ENCODE data around the gene DGKG.

Gene DGKG

DNA sequence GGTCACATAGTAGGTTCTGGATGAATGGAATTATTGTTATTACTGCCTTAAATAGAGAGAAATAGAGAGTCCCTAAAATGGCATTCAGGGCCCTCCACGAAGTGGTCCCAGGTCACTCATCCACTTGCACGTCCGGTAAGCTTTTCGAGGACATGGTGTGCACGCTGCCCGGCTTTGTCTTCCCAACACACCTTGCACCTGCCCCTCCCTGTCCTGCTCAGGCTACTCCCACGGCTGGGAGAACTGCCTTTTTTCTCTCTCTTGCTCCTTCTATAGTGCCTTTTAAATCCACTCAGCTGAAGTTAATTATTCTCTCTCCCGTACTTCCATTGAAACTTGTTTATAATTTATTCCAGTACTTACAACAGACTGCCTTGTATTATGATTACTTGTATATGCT is 5.6 kb upstream of the DGKG start:
- no peak for DNase-seq (ENCODE audit: low read depth in 2 of 2)

DNA sequence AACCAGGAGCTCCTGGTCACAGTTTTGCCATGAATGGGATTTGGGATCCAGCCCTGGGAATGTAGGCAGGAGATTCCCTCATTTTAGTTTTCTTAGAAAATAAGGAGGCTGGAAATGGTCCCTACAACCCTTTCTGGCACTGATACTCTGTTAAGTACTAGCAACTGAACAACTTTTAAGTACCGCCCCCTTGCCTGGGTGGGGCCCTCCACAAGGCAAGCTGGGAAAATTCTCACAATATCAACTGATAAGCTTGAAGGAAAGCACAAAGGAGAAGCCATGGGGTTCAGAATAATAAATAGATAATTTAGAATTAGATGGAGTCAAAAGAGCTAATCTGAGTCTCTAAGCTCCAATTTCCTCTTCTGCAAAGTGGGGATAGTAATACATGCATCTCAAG is 4.2 kb upstream of the DGKG start:
- DNase-seq (ENCODE audit: low read depth in 2 of 2) = no peak

DNA sequence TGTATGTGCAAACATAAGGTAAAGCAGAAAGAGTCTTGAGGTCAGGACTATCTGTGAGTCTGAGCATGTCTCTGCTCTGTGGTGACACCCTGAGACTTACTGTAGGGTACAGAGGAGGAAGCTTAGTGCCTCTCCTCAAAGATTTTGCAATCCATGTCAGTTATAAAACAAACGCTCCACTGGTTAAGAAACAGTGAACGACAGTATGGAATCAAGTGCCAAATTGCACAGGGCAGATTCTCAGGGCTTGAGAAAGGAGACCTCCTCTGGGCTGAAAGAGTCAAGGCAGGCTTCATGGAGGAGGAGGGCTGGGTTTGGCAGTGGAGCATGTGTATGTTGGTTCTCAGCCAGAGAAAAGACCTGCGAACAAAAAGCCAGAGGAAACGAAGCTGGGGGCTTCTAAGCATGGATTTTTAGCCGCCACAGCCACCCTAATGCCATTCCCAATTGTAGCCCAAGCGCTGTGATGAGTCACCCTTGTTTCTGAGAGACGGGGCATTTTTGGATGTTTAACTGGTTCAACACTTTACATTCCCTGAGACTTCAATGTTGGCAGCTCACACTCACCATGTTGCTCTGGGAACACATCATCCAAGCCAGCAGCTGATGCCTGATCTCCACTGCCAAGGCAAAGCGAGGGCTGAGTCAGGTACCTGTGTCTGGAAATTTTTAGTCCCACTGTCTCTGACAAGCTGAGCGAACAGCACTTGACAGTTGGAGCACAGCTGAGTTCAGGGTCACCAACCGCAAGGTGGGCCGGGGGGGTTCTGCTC is 3.4 kb upstream of the DGKG start:
- DNase-seq (ENCODE audit: low read depth in 2 of 2) = no peak

GRCh38 chr3:186362988-186363387 is 954 bp upstream of the DGKG start:
- no peak for DNase-seq (ENCODE audit: low read depth in 2 of 2)

DNA sequence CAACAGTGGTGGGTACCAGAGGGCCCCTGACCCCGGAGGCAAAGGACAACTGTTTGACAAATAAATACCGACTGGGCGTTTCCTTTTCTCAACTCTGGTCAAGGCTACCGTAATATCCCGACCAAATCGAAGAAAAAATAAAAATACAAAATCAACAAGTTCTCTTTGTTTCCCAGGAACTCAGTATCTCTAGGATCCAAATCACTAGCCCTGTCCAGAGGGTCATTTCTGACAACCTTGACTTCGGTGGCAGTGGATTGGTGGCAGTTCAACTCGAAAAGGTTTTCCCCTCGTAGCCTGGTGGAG is 456 bp upstream of the DGKG start:
- no peak for DNase-seq (ENCODE audit: low read depth in 2 of 2)

GRCh38 chr3:186361246-186361761 is 730 bp downstream of the DGKG start:
- DNase-seq (ENCODE audit: low read depth in 2 of 2) = no peak

GRCh38 chr3:186360779-186361178 is 1.3 kb downstream of the DGKG start:
- no peak for DNase-seq (ENCODE audit: low read depth in 2 of 2)

GRCh38 chr3:186359078-186359477 is 3.0 kb downstream of the DGKG start:
- DNase-seq (ENCODE audit: low read depth in 2 of 2) = no peak

- no peak for DNase-seq (ENCODE audit: low read depth in 2 of 2)
Observed at GRCh38 chr3:186356152-186356551, 5.9 kb downstream of the DGKG start.

- DNase-seq (ENCODE audit: low read depth in 2 of 2) = no peak
Observed at GRCh38 chr3:186354100-186354499, 7.9 kb downstream of the DGKG start.

DNA sequence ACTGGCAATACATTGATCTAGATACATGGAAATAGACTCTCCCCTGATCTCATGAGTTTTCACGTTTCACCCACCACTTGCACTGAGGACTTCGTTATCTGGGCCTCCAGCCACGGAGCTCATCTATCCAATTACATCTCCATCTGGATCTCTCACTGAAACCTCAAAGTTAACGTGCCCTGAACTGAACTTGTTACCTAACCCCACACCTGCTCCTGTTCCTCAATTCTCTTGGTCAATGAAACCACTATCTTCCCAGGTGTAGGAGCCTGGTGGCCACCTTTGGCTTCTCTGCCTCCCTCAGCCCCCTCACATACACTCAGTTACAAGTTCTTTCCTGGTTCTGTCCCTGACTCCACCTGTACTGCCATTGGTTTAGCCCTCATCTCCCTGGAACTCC is 9.7 kb downstream of the DGKG start:
- DNase-seq (ENCODE audit: low read depth in 2 of 2) = no peak

- no peak for DNase-seq (ENCODE audit: low read depth in 2 of 2)
Observed at GRCh38 chr3:186342197-186342596, 19.8 kb downstream of the DGKG start.

DNA sequence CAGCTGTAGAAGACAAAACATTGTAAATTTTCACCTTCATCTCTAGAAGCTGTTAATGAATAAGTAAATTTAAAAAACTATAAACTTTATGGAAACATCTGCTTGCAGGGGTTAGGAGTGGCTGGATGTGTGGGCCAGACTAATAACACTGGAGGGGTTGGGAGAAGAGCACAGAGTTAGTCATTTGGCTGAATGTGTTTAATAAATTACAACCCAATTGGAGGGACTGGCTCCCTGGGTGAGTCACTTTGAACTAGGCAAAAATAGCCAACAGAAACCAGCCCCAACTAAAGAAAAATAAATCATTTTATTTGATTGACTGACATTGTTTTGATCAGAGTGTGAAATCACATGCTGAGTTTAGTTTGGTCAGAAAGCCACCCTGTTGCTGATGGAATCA is 21.8 kb downstream of the DGKG start:
- no peak for DNase-seq (ENCODE audit: low read depth in 2 of 2)

GRCh38 chr3:186339180-186339918 is 22.7 kb downstream of the DGKG start:
- no peak for DNase-seq (ENCODE audit: low read depth in 2 of 2)

DNA sequence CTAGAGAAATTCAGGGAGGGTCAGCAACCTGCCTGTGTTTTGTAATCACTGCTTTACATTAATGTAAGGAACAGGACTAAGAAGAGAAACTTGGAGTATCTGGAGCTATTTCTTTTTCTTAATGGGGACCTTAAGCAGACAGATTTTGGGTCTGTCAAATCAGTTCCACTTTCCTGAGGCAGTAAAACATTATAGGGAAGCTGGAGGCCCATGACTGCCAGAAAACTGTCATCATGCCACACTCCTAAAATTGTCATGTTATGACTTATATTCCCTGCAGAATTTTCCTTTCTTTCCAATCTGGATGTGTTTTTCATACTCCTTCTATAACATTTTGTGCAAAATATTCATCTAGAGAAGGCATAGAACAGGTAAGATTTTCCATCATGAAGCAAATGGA is 28.8 kb downstream of the DGKG start:
- DNase-seq (ENCODE audit: low read depth in 2 of 2) = no peak

GRCh38 chr3:186330772-186331460 is 31.1 kb downstream of the DGKG start:
- DNase-seq (ENCODE audit: low read depth in 2 of 2) = no peak

GRCh38 chr3:186329589-186329988 is 32.4 kb downstream of the DGKG start:
- no peak for DNase-seq (ENCODE audit: low read depth in 2 of 2)

GRCh38 chr3:186327912-186328487 is 34.0 kb downstream of the DGKG start:
- no peak for DNase-seq (ENCODE audit: low read depth in 2 of 2)

DNA sequence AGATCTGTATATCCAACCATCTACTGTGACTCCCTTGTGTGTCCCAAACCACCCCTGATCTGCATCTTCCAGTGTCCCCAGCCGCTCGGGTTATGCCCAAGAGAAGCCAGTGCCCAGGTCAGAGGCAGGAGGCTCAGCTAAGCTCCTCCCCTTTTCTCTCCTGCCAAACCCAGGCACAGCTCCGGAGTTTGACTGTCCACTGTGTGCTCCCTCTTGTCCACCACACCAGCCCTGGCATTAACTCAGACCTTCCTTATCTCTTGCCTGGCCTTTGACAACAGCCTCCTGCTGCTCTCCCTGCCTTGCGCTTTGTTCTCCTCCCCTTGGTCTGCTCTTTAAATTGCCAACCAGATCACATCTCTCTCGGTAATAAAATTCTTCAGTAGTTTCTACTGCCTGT is 39.3 kb downstream of the DGKG start:
- DNase-seq (ENCODE audit: low read depth in 2 of 2) = no peak

GRCh38 chr3:186321746-186322145 is 40.3 kb downstream of the DGKG start:
- DNase-seq (ENCODE audit: low read depth in 2 of 2) = no peak

GRCh38 chr3:186320862-186321568 is 41.0 kb downstream of the DGKG start:
- no peak for DNase-seq (ENCODE audit: low read depth in 2 of 2)

DNA sequence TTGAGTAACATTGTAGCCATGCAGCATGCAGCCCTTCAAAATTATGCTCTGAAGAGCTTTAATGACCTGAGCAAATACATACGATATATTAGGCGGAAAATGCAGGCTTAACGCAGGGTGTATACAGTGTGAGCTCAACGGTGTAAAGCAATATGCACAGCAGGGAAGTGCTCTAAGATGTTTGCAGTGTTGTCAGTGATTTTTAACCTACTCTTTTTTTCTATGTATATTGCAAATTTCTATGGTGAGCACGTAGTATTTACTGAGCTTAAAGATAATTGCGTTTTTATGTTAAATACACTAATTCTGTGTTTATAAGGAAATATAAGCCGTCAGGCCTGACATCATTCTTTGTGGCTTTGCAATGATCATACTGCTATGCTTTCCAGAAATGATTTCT is 42.1 kb downstream of the DGKG start:
- no peak for DNase-seq (ENCODE audit: low read depth in 2 of 2)

Measured in activated CD4-positive, alpha-beta T cell treated with anti-CD3 and anti-CD28 coated beads for 24 hours (primary cell).